Osteocyte (in vitro differentiated cells): ENCODE data around the gene GALNT9. TPM values are rescaled to one million over a fixed set of nuclear protein-coding genes. Genes with fewer than 3 reads are reported as not detected.
"Not testable (repeated sequence)": the region's sequence is repeated elsewhere in the genome, so short reads cannot be mapped to it uniquely, and the experiment has no call there.

Experiments used
- DNase-seq: peaks from one replicate; pipeline ENCODE4 v3.0.0; 2021; ENCODE audit warnings: mixed read lengths; ENCODE audit not compliant: unreplicated experiment; ENCODE audit errors: extremely low spot score
- H3K27ac Mint-ChIP-seq: one replicate; pipeline ENCODE4 v1.8.0; 2021; ENCODE audit warnings: mild to moderate bottlenecking, mixed read lengths; ENCODE audit not compliant: unreplicated experiment
- H3K27me3 Mint-ChIP-seq: one replicate; pipeline ENCODE4 v1.8.0; 2021; ENCODE audit warnings: mixed read lengths; ENCODE audit not compliant: unreplicated experiment
- H3K36me3 Mint-ChIP-seq: one replicate; pipeline ENCODE4 v1.8.0; 2021; ENCODE audit warnings: mixed read lengths; ENCODE audit not compliant: unreplicated experiment
- H3K4me1 Mint-ChIP-seq: one replicate; pipeline ENCODE4 v1.8.0; 2021; ENCODE audit warnings: mixed read lengths; ENCODE audit not compliant: unreplicated experiment
- H3K4me3 Mint-ChIP-seq: one replicate; pipeline ENCODE4 v1.8.0; 2021; ENCODE audit warnings: mild to moderate bottlenecking, moderate library complexity, mixed read lengths; ENCODE audit not compliant: unreplicated experiment
- H3K9me3 Mint-ChIP-seq: one replicate; pipeline ENCODE4 v1.8.0; 2021; ENCODE audit warnings: mixed read lengths; ENCODE audit not compliant: unreplicated experiment
- CTCF ChIP-seq: fragments of 200-600 bp; sonication (generic); IDR thresholded peaks from 2 replicates; pipeline ENCODE4 v1.5.0; 2021; ENCODE audit warnings: antibody characterized with exemption, mild to moderate bottlenecking, moderate library complexity
- total RNA-seq: library from RNA; stranded (reverse); gene quantifications from 2 replicates; pipeline ENCODE4 v1.2.1, GENCODE V29; 2021

GALNT9 gene
- total RNA-seq, 1 donor from 2014 or later, result not detected

DNA sequence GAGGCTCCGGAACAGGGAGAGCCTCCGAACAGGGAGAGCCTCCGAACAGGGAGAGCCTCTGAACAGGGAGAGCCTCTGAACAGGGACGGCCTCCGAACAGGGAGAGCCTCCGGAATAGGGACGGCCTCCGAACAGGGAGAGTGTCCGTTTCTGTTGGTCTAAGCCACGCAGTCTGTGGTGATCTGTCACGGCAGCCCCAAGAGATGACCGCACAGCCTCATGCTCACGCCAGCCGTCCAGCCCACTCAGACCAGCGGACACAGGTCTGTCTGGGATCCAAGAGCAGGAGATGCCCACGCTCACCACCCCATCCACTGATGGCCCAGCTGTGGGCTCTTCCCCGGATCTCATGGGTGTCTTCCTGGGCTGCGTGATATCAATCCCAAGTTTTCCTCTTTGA is 33.3 kb downstream of the GALNT9 start:
- no peak overlapping the region for H3K4me3 Mint-ChIP-seq
- DNase-seq, result no peak
- no peaks in the 10 kb centered on the region for H3K4me1 Mint-ChIP-seq
- no peak overlapping the region for H3K27ac Mint-ChIP-seq
- H3K27me3 Mint-ChIP-seq, result peaks cover 2% of the 10 kb centered on the region
- no peaks in the 10 kb centered on the region for H3K36me3 Mint-ChIP-seq
- no peaks in the 10 kb centered on the region for H3K9me3 Mint-ChIP-seq
- TF ChIP-seq CTCF, result no peak

- H3K4me1 Mint-ChIP-seq, H3K4me3 Mint-ChIP-seq, H3K36me3 Mint-ChIP-seq, H3K27ac Mint-ChIP-seq, H3K9me3 Mint-ChIP-seq, DNase-seq, H3K27me3 Mint-ChIP-seq: not testable (repeated sequence)
Observed at GRCh38 chr12:132295561-132295960, 33.8 kb downstream of the GALNT9 start.

DNA sequence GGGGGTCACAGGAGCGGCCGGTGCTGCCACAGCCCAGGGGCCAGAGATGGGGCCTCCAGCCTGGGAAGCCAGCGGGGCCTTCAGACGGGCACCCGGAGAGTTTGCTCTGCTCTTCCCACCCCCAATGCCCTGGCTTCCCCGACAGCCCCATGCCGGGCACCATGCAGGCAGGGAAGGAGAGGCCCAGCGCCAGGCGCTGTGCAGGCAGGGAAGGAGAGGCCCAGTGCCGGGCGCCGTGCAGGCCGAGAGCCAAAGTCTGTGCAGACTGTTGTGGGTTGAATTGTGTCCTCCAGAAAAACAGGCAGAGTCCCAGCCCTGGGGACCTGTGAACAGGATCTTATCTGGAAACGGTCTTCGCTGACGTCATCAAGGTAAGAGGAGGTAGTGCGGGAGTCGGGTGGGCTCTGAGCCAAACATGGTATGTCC is 34.3 kb downstream of the GALNT9 start:
- H3K4me3 Mint-ChIP-seq, result no peak overlapping the region
- no peaks in the 10 kb centered on the region for H3K9me3 Mint-ChIP-seq
- no peak for TF ChIP-seq CTCF
- DNase-seq, result no peak
- no peaks in the 10 kb centered on the region for H3K27me3 Mint-ChIP-seq
- H3K4me1 Mint-ChIP-seq, result no peaks in the 10 kb centered on the region
- no peak overlapping the region for H3K27ac Mint-ChIP-seq
- no peaks in the 10 kb centered on the region for H3K36me3 Mint-ChIP-seq

GRCh38 chr12:132294121-132295034 is 35.0 kb downstream of the GALNT9 start:
- no peak for TF ChIP-seq CTCF
- no peaks in the 10 kb centered on the region for H3K4me1 Mint-ChIP-seq
- no peak overlapping the region for H3K27ac Mint-ChIP-seq
- H3K27me3 Mint-ChIP-seq, result no peaks in the 10 kb centered on the region
- no peaks in the 10 kb centered on the region for H3K9me3 Mint-ChIP-seq
- no peak for DNase-seq
- H3K36me3 Mint-ChIP-seq, result no peaks in the 10 kb centered on the region
- no peak overlapping the region for H3K4me3 Mint-ChIP-seq

DNA sequence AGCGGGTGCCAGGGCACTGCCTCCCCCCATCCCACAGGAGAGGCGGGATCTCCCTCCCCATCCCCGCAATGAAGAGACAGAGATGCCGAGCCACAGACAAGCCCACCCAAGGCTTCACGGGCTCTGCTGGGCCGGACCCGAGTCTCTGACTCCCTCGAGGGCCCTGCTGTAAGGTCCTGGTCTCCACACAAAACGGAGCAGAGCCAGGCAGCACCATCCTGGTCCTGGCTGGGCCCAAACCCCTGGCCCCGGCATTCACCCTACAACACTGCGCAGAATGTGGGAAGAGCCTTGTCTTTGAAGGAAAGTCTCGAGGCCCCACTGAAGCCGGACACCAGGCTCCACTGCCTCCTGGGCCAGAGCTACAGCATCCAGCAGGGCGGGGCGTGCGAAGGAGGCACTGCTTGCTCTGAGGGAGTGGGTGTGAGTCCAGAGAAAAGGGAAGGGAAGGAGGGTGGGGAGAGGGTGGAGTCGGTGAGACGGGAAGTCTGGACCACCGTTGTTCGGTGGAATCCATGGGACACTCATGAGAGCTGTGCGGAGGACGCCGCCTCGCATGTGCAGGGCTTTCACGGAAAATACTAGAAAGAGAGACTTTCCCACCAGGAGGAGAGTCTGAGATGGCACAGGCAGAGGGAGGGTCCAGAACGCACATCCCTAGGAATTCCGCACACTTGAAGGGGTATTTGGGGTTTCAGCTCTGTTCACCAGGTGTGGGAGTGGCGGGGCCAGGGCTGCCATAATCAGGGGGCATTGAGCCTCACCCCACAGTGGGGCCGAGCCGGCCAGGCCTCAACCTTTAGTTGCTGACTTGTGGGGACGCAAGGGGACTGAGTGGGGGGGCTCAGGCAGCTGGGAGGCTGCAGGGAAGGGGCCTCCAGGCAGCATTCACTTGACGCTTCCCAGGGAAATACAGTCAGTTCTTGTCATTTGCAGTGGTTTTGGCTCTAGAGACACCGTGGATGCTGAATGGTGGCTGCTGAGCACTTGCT is 36.8 kb downstream of the GALNT9 start:
- Mint-ChIP-seq H3K4me3 (no peak overlapping the region), H3K27ac (no peak overlapping the region), H3K27me3 (no peaks in the 10 kb centered on the region), H3K36me3 (no peaks in the 10 kb centered on the region), H3K4me1 (no peaks in the 10 kb centered on the region), H3K9me3 (no peaks in the 10 kb centered on the region)
- DNase-seq, result no peak
- no peak for TF ChIP-seq CTCF
